ENCODE results near the gene MSL3. TPM values are rescaled to one million over a fixed set of nuclear protein-coding genes. Genes with fewer than 3 reads are reported as not detected.

The MSL3 gene
- total RNA-seq, 1 donor from 2014 or later, result 14.6 TPM

GRCh38 chrX:11791090-11791489 is 33.1 kb downstream of the MSL3 start:
- DNase-seq (ENCODE audit: missing footprints) (no peak), ATAC-seq (no peak)
- intact Hi-C loops (cut with DNase I), result no loop called here

GRCh38 chrX:11791537-11791936 is 33.5 kb downstream of the MSL3 start:
- ATAC-seq, result no peak
- no peak for DNase-seq (ENCODE audit: missing footprints)
- intact Hi-C loops (cut with DNase I), result no loop called here

GRCh38 chrX:11792461-11793421 is 34.7 kb downstream of the MSL3 start:
- intact Hi-C loops (cut with DNase I), result no loop called here
- no peak for ATAC-seq
- DNase-seq (ENCODE audit: missing footprints), result no peak

- intact Hi-C loops (cut with DNase I), result no loop called here
- DNase-seq (ENCODE audit: missing footprints) (no peak), ATAC-seq (no peak)
Measured at GRCh38 chrX:11793734-11794133, 35.7 kb downstream of the MSL3 start.

- DNase-seq (ENCODE audit: missing footprints) (no peak), ATAC-seq (no peak)
- intact Hi-C loops (cut with DNase I), result no loop called here
Measured at GRCh38 chrX:11813341-11813740, 55.3 kb downstream of the MSL3 start.

Other genes with a start within 250 kb of the MSL3 start
- 3.8 TPM for gene ARHGAP6, start 92.3 kb upstream of the MSL3 start, total RNA-seq